ENCODE data around the gene LPCAT1.
"Not testable (repeated sequence)": the region's sequence is repeated elsewhere in the genome, so short reads cannot be mapped to it uniquely, and the experiment has no call there.

Gene LPCAT1

GRCh38 chr5:1541702-1542400 is 18.1 kb upstream of the LPCAT1 start:
- no peak for DNase-seq

- DNase-seq: no peak
Measured at GRCh38 chr5:1540831-1541701, 17.3 kb upstream of the LPCAT1 start.

GRCh38 chr5:1540166-1540565 is 16.4 kb upstream of the LPCAT1 start:
- peak in 1 of 4 experiments; percentile 17 for DNase-seq

GRCh38 chr5:1539393-1540161 is 15.8 kb upstream of the LPCAT1 start:
- DNase-seq: not testable (repeated sequence)

GRCh38 chr5:1538741-1539392 is 15.1 kb upstream of the LPCAT1 start:
- DNase-seq: no peak

GRCh38 chr5:1538276-1538675 is 14.5 kb upstream of the LPCAT1 start:
- DNase-seq: no peak

GRCh38 chr5:1537603-1538154 is 13.9 kb upstream of the LPCAT1 start:
- DNase-seq: no peak

- peak in 1 of 4 experiments; percentile 43 for DNase-seq
Measured at GRCh38 chr5:1536871-1537602, 13.3 kb upstream of the LPCAT1 start.

- DNase-seq: peak in 2 of 4 experiments; percentile 43 to 44
Measured at GRCh38 chr5:1536322-1536845, 12.6 kb upstream of the LPCAT1 start.

GRCh38 chr5:1535646-1536045 is 11.9 kb upstream of the LPCAT1 start:
- DNase-seq: no peak

- DNase-seq: no peak
Measured at GRCh38 chr5:1532384-1532783, 8.6 kb upstream of the LPCAT1 start.

- no peak for DNase-seq
Measured at GRCh38 chr5:1529498-1529897, 5.7 kb upstream of the LPCAT1 start.

GRCh38 chr5:1527533-1528205 is 3.9 kb upstream of the LPCAT1 start:
- DNase-seq: no peak

- DNase-seq: no peak
Measured at GRCh38 chr5:1526681-1527131, 2.9 kb upstream of the LPCAT1 start.

- DNase-seq: no peak
Measured at GRCh38 chr5:1526190-1526631, 2.5 kb upstream of the LPCAT1 start.

GRCh38 chr5:1525624-1526189 is 1.9 kb upstream of the LPCAT1 start:
- DNase-seq: no peak

GRCh38 chr5:1524799-1525623 is 1.3 kb upstream of the LPCAT1 start:
- DNase-seq: no peak

GRCh38 chr5:1524481-1524798 is 680 bp upstream of the LPCAT1 start:
- DNase-seq: no peak

- DNase-seq: no peak
Measured at GRCh38 chr5:1523480-1523792, 324 bp downstream of the LPCAT1 start.
